NK-92 treated with Interleukin-12 subunit alpha and Interleukin-12 subunit beta, amount 100 ng/mL, for 24 hours (cell line): Measurements from ENCODE around the gene ADARB2.
"Not testable (repeated sequence)": the region's sequence is repeated elsewhere in the genome, so short reads cannot be mapped to it uniquely, and the experiment has no call there.

Source experiments
- DNase-seq: peaks from one replicate; lab custom pipeline; 2025; lab: John Stamatoyannopoulos, UW

The ADARB2 gene

GRCh38 chr10:1232164-1232911 lies 505.0 kb downstream of the ADARB2 start:
- no peak for DNase-seq

GRCh38 chr10:1230592-1231275 lies 506.6 kb downstream of the ADARB2 start:
- DNase-seq: no peak

- no peak for DNase-seq
Measured at GRCh38 chr10:1230138-1230537, 507.2 kb downstream of the ADARB2 start.

GRCh38 chr10:1229574-1229973 lies 507.8 kb downstream of the ADARB2 start:
- DNase-seq: no peak

GRCh38 chr10:1229116-1229515 lies 508.2 kb downstream of the ADARB2 start:
- DNase-seq: no peak

- no peak for DNase-seq
Measured at GRCh38 chr10:1228467-1228975, 508.8 kb downstream of the ADARB2 start.

GRCh38 chr10:1227510-1228402 lies 509.6 kb downstream of the ADARB2 start:
- DNase-seq: no peak

- not testable (repeated sequence) for DNase-seq
Measured at GRCh38 chr10:1226907-1227306, 510.4 kb downstream of the ADARB2 start.

- DNase-seq: not testable (repeated sequence)
Measured at GRCh38 chr10:1219874-1220273, 517.5 kb downstream of the ADARB2 start.

- no peak for DNase-seq
Measured at GRCh38 chr10:1217661-1218060, 519.7 kb downstream of the ADARB2 start.

GRCh38 chr10:1217237-1217587 lies 520.1 kb downstream of the ADARB2 start:
- DNase-seq: no peak

GRCh38 chr10:1216574-1217236 lies 520.6 kb downstream of the ADARB2 start:
- DNase-seq: no peak

- no peak for DNase-seq
Measured at GRCh38 chr10:1215862-1216573, 521.3 kb downstream of the ADARB2 start.

- no peak for DNase-seq
Measured at GRCh38 chr10:1214882-1215540, 522.3 kb downstream of the ADARB2 start.

GRCh38 chr10:1214071-1214675 lies 523.2 kb downstream of the ADARB2 start:
- no peak for DNase-seq

GRCh38 chr10:1213252-1214070 lies 523.9 kb downstream of the ADARB2 start:
- no peak for DNase-seq

- DNase-seq: no peak
Measured at GRCh38 chr10:1212571-1213141, 524.7 kb downstream of the ADARB2 start.

GRCh38 chr10:1211844-1212570 lies 525.3 kb downstream of the ADARB2 start:
- no peak for DNase-seq
